Mesenteric fat pad (tissue), 1 donor: ENCODE measurements around the gene BRD4. TPM values are rescaled to one million over a fixed set of nuclear protein-coding genes. Genes with fewer than 3 reads are reported as not detected.

Source experiments
- DNase-seq: peaks from one replicate; pipeline ENCODE4 v3.0.0-alpha.2; 2020; ENCODE audit warnings: low spot score
- total RNA-seq: library from RNA; stranded (reverse); fragmentation: NEBNext Ultra II Directional; extraction: Animal tissue kit (Norgen Biotek cat#: 25700); gene quantifications from one replicate; pipeline ENCODE4 v1.2.1, GENCODE V29; 2021
- donor health status: DM: yes; HTN: yes; CAD: no.

The BRD4 gene
- total RNA-seq, 1 donor from 2014 or later: 96.3 TPM

DNA sequence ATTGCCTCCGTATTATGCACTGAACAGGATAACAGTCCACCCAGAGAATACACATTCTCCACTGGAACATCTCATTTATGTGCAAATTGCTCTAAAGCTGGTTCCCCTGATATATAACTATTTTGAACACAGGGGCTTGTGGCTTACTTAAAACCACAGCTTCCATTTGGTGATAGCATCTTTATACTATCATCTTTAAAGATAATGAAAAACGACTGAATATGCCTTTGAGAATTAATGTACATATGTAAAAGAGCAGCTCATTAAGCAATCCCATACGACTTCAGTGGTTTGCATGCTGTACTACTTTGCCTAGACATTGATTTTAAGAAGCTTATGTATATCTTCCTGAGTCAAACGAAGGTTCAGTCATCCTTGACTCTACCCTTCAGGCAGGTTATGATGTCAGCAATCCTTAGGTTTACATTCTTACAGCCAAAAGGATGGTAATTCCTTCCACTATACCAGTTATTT is 40.8 kb downstream of the BRD4 start:
- no peak for DNase-seq

DNA sequence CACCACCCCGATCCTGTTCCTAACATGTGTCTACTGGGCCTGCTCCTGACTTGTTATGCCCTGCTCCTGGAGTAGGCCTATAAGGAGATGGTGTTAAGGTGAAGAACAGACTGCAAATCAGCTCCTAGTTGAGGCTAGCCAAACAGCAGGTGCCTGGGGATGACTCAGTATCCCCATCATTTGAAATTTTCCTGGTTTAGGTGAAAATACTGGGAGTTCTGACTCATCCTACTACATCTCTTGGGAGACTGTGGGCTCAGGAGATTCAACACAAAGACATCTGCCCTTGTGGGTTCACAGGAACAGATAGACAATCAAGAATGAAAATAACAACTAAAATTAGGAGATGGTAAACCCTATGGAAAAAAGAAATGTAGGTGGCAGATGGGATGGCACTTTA is 41.2 kb downstream of the BRD4 start:
- no peak for DNase-seq

DNA sequence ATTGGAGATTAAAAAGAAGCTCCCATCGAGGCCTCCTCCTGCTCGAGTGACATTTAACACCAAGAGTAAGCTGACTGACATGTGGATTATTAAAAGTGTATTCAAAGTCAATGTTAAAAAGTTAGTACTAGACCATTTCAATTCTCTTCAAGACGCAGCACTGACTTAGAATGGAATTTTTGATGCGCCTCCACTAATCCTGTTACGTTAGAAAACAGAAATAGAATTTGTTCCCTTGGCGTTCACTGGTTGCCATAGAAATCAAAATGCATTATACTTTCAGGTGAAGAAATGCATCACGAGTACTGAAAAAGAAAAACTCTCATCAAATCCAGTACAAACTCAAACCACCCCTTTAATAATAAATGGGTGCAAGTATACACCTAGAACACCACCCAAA is 42.2 kb downstream of the BRD4 start:
- DNase-seq: no peak

DNA sequence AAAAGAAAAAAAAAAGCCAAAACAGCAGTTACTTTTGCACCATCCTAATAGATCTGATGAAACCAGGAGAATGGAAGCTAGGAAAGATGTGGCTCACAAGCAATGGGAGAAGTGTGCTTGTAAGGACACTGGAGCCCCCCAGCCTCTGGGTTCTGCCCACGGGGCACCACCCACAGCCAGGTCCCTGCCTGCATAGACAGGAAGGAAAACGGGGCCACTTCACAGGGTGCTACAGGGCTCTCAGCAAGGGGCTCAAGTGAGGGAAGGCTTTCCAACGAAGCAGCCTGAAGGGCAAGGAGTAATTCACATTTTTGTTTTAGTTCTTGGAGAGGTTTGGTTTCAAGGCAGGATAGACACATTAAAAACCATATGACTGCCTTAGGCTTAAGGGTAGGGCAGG is 42.7 kb downstream of the BRD4 start:
- DNase-seq: no peak

DNA sequence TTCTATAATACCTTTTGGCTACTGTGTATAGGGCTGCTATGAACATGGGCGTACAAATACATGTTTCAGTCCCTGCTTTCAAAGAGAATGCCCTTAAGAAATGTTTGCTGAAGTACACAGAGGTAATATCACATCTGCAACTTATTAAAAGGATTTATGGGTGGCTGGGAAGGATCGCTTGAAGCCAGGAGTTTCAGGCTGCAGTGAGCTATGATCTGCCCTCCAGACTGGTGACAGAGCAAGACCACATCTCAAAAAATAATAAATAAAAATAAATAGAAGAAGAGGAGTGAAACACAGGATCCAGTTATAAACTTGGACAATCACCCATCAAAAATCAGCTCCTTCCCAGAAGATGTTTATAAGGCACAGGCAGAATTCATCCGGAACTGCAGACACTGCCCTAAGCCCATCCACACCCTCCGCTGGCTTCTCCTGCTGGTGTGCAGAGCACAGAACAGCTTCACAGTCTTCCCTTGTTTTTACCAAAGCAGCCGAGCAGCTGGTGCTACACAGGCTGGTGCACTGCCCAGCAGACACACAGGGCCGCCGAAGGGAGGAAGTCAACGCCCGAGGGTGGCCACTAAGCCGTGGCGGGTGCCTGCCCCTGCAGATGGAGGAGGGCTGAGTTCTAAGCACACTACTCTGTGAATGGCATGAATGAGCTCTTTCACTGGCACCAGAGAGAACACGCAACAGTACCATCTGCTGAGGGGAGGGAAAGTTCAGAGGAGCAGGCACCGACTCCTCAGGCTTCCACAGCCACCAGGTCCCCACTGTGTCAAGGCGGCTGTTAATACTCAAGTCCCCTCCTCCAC is 44.0 kb downstream of the BRD4 start:
- no peak for DNase-seq

DNA sequence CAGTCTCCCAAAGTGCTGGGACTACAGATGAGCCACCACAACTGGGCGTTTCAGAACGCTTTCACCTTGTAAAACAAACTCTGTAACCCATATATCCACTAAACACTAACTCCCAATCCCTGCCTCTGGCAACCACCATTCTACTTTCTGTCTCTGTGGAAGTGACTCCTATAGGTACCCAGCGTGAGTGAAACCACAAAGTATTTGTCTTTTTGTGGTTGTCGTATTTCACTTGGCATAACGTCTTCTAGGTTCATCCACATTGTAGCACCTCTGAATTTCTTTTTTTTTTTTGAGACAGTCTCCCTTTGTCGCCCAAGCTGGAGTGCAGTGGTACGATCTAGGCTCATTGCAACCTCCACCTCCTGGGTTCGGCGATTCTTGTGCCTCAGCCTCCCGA is 44.8 kb downstream of the BRD4 start:
- no peak for DNase-seq

DNA sequence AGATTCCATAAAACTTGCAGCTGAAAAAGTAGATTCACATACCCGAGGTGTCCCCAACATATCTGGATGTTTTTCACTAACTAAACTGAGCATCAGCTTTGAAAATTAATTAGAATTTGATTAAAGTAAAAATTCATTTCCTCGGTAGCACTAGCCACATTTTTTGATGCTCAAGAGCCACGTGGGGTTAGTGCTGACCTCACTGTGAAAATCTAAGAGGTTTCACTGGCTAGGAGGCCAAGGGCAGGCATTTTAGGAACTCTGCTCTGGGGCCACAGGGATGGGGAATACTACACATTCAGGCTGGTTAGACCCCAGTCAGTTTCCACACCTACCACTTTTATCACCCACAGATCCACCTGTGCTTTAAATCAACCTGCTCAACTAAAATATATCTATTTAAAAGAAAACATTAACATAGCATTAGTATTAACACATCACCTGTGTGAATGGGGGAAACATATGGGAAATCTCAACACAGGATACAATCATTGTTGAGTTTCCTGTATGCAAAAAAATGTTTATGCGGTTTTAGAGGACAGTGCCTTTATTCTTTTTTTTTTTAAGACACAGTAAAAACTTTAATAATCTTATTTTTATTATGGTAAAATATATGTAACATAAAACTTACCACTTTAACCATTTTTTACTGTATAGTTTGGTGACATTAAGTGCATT is 45.5 kb downstream of the BRD4 start:
- DNase-seq: no peak

DNA sequence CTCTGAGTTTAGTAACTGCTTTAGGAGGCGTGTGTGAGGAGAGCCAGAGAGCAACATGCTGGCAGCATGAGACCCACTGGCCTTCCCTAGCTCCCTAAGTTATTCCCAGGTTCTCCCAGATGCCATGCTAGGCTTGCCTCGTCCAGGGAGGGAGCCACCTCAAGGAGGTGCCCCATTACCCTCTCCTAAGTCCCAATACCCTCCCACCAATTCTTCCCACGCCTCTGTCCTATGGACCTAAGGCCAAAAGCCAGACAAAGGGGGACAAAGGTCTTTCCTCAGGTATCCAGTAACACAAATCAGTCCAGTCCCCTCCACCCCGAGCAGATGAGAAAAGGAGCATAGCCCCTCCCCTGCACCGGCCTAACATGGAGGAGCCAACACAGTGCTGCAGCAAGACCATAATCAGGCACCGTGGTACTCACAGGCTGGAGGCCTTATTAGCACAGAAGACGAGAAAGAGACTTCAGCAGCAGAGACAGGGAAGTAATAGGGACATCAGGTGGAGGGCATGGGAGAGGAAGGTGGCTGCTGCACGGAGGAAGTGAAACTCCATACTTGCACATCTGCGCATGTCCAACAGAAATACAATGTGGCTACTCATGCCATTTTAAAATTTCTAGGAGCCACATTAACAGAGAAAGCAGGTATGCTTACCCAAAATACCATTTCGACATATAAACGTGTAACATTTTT is 46.3 kb downstream of the BRD4 start:
- DNase-seq: no peak

DNA sequence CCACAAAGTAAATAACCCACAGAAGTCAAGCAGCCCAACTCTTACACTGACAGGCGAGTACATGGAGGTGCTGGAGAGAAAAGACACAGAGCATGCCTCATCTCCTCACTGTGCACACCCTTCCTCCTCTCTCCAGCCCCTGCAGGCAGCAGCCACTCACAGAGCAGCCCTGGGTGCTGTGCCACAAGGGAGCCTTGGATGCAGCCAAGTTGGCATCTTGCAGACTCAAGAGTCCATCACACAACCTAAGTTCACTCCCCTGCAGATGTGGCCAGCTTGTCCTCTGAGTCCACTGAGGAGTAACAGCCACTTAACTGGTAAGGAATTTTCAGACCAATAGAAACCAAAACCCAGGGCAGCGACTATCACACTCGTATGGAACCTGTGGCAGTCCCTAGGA is 47.4 kb downstream of the BRD4 start:
- DNase-seq: no peak

DNA sequence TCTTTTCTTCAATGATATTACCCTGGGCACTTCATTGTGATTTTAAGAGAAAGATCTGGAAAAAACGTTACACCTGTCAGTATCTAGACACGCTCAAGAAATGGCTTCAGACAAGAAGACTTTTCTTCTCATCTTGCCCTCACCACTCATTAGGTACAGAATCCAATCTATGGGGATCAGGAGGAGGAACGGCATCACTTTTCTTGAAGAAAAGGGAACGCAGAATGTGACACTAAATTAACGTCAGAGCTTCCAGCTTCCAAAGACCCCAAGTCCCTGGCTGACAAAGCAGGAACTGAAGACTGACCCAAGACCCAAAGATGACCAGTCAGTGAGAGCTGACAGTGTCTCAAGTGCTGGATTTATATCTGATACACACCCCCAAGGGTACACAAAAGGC is 48.2 kb downstream of the BRD4 start:
- no peak for DNase-seq

DNA sequence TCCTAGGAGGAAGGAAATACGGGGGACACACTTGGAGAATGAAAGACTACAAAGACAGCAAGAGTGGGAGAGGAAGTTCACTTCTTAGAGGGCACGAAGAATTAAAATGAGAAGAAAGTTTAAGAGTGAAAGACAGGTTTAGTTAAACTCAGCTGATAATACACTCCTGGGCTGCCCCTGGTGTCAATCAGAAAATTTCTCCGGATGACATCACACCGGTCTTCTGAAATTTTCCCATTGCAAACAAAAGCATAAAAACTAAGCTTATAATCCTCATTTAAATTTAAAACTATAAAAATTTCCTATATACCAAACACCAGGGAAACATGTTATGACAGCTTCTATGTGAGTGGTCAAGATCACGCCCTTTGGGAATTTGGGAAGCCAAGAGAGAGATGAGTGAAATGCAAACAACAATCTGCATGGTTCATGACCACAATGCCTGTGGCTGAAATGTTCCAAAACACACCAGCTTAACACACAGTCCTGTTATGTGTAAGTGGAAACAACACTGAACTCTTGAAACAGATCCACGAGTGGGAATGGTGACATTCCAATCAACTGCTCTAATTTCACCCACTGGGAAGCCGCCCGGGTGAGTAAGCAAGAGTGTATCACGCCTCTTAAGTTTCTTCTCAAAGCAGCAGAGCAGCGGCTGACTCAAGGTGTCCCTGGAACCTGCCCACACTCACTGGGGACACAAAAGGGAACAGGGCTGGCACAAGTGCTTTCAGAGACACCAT is 49.0 kb downstream of the BRD4 start:
- DNase-seq: no peak

DNA sequence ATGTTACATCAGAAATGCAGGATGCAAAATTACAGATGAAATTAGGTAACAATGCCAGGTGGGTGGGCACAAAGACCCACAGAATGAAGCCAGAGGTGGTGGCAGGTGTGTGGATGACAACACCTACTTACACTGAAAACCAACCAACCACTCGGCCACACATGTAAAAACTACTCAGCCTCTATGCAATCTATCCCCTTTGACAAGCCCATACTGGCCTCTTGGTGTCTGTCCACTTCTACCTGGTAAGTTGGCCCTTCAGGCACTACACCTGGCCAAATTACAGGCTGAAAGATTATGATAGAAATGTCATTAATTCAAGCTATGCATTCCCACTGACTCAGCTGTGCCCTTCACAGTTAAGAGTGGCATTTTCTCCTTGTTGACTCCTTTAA is 50.0 kb downstream of the BRD4 start:
- DNase-seq: no peak

DNA sequence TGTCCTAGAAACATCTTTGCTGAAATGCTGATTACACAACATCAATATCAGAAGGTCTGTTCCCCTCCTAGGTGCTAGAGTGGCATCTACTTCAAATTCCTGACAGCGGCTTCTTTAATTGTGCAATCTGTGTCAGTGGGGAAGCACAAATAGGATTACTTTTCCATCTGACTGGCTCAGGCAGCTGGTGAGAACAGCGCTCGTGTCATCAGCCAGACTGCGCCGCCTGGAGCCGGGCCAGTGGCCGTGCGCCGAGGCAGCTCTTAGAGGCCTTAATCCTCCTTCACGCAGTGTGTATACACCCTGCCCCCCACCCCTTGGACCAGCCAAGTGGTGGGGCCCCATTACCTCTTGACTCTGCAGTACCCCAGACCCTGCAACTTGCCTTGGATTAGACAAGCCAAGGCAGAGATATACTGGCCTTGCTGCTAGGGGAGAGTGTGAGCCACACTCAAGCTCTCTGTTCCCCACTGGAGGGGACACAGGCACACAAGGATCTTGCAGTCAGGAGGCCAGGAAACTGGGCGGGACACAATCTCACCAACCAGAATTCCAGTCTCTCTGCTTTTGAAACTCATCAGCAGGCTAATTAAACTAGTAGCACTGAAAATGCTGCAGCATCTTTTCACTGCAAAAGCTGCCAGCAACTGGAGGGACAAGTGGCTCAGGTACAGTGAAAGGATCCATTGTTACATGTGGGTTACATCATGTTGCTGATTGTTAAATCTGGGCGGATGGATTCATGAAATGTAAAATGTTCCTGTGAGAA is 51.2 kb downstream of the BRD4 start:
- DNase-seq: no peak

DNA sequence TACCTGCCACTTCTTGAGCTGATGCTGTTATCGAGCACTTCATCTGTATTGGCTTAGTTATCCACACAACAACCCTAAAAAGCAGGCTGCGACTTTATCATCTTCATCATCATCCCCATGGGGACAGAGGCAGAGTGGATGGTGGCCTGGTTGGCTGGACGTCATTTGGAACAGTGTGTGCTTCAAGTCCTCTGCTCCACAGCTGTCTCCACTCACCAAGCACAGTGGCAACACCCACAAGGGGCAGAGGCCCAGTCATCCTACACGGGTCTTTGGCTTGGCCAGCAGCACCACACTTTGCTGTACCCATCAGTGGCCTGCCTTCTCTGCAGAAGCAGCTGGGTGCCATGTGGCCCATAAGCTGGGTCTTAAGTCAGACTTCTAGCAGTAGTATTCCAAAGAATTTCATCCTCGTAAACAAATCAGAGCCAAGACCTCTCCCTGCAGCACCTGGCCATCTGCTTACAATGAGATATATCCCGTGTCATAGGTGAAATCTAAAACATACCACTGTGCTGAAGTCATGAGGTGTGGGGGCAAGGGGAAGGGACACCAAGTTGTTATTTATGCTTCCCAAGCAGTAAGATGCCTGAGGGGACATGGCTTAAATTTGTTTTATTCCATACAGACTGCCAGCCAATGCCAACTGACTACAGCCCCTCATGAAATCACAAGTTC is 52.2 kb downstream of the BRD4 start:
- no peak for DNase-seq

DNA sequence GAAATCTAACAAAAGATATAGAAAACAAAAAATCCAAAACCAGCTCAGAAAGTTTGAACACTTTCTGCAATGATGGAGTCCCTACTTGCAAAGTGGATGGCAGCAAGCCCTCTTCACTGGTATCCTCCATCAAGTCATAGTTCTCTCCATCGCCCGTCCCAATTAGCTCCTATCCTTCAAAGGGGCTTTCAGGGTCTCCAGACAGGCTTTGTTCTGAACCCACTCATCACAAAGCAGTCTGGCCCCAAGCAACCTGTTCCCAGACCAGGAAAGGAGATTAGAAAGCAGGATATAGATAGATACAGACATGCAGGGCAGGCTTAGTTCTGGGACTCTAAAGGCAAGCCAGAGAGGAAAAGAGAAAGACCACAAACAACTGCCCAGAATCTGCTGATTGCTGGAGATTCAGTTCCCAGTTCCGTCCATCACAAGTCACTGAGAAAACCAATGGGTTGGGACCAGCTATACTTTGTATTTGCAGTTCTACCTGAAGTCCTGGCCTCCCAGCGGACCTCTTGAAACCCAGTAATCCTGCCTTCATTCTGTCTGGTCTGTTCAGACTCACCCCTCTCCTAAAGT is 52.9 kb downstream of the BRD4 start:
- no peak for DNase-seq

DNA sequence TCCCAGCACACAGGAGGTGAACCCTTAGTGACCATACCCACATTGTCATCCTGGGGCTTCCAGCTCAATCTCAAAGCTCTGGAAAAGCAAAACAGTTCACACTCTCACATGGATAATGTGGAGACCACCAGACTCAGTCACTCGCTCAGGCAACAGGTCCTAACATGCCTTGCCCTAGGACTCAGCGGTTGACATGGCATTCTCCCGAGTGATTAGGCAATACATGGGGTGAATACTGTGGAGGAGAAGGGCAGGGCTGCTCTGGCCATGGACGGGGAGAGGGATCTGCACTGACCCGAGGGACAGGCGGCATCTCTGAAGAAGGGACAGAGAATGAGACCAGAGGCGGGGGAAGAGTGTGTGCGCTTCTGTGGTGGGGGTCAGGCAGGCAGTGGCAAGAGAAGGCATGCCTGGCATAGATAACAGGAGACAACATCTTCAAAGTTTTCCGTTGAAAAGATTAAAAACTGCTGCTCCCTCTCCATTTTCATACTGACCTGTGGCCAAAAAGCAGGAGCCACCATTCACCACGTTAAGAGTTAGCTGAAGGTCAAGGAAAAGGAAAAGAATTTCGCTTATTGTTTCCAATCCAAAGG is 55.6 kb downstream of the BRD4 start:
- DNase-seq: no peak

DNA sequence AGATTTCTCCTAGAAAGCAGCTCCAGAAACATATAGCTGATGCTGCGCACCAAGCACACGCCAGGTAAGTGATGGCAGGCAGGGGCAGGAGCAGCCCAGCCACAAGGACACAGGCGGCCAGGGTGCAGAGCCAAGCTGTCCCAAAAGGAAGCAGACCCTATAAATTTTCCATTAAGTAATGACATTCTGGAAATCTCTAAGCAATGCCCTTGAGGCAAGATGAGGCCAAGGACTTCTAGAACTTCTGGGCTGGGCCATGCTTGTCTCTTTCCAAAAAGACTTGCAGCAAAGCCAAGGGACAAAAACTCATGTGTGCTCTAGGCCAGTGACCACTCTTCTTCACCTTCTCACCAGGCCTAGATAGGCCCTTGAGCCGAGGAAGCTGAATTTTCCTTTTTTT is 57.9 kb downstream of the BRD4 start:
- DNase-seq: no peak

DNA sequence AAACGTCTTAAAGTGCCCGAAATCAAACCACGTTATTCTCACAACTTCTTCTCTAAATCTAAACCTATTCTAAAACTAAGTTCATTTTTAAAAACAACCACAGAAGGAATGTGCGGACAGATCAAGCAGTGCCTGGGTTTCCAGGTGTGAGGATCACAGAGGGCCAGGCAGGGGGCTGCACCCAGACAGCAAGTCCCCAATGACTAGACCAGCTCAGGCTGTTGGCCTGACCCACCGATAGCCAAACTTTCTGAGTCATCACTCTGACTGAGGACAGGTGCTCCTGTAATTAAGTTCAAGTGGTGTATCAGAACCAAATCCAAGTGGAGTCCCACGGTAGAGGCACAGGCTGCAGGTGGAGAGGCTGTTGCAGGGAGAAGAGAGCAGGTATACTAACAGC is 62.5 kb downstream of the BRD4 start:
- DNase-seq: no peak

DNA sequence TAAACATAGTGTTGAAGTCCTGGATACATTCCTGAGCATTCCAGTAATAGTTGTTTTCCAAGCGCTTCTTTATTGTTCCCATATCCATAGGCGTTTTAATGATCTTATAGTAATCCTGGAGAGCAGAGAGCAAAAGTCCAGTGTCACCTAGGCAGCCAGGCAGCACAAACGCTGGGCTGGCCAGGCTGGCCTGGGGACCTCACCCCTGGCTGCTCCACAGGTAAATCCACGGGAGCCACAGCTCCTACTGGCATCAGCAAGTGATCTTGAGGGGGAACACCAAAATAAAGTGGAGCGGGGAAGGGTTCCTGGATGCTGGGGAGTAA is 63.4 kb downstream of the BRD4 start:
- no peak for DNase-seq
